ENCODE data around the gene TAF11L3. TPM values are rescaled to one million over a fixed set of nuclear protein-coding genes. Genes with fewer than 3 reads are reported as not detected.

The TAF11L3 gene
- total RNA-seq: not detected in 2 replicates

GRCh38 chr5:17518067-17518466, at the start of gene TAF11L3:
TAF11L3 (plus strand) TSS chr5:17518367.

DNA sequence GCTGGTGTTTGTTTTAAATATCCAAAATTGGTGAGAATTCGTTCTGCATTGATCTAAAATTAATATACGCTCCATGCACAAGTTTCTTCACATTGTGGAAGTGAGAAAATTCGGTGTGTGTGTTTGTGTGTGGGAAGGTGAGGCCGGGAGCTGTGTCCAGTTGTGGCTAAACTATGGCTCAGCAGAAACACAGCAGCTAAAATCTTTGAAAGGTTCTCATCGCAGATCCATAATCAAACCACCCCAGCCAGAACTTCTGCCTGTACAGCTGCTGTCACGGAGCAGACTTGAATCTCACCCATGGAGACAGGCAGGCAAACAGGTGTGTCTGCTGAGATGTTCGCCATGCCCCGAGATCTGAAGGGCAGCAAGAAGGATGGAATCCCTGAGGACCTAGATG, 20.2 kb upstream of the TAF11L3 start, which contains the start of gene TAF11L2:
Gene TAF11L2 (plus strand): TSS at position 301 of the 400 bp plus-strand sequence.

DNA sequence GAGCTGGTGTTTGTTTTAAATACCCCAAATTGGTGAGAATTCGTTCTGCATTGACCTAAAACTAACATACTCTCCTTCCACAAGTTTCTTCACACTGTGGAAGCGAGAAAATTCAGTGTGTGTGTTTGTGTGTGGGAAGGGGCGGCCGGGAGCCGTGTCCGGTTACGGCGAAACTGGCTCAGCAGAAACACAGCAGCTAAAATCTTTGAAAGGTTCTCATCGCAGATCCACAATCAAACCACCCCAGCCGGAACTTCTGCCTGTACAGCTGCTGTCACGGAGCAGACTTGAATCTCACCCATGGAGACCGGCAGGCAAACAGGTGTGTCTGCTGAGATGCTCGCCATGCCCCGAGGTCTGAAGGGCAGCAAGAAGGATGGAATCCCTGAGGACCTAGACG, 3.3 kb downstream of the TAF11L3 start, which contains the start of gene TAF11L4:
Gene TAF11L4 (plus strand): TSS at position 301 of the 400 bp plus-strand sequence.

GRCh38 chr5:17524935-17525334, 6.8 kb downstream of the TAF11L3 start, which contains the start of gene TAF11L5:
TAF11L5 (plus strand) TSS chr5:17525235.

GRCh38 chr5:17528369-17528768, 10.2 kb downstream of the TAF11L3 start, which contains the start of gene TAF11L6:
TAF11L6 (plus strand) TSS chr5:17528669.

Other genes starting within 250 kb of the TAF11L3 start
- gene TAF11L2, start 20.1 kb upstream of the TAF11L3 start, total RNA-seq: not detected in 2 replicates
- not detected in 2 replicates for gene TAF11L4, start 3.4 kb downstream of the TAF11L3 start, total RNA-seq
- gene TAF11L5, start 6.9 kb downstream of the TAF11L3 start, total RNA-seq: not detected in 2 replicates
- gene TAF11L6, start 10.3 kb downstream of the TAF11L3 start, total RNA-seq: not detected in 2 replicates
- gene TAF11L7, start 67.4 kb downstream of the TAF11L3 start, total RNA-seq: not detected in 2 replicates
- gene TAF11L8, start 72.6 kb downstream of the TAF11L3 start, total RNA-seq: not detected in 2 replicates
- gene TAF11L9, start 76.0 kb downstream of the TAF11L3 start, total RNA-seq: not detected in 2 replicates
- gene TAF11L10, start 79.5 kb downstream of the TAF11L3 start, total RNA-seq: not detected in 2 replicates
- gene TAF11L11, start 85.8 kb downstream of the TAF11L3 start, total RNA-seq: not detected in 2 replicates
- gene TAF11L12, start 92.0 kb downstream of the TAF11L3 start, total RNA-seq: not detected in 2 replicates
- not detected in 2 replicates for gene TAF11L13, start 113.7 kb downstream of the TAF11L3 start, total RNA-seq
- gene TAF11L14, start 116.1 kb downstream of the TAF11L3 start, total RNA-seq: not detected in 2 replicates